Regular cardiac myocyte (primary cell): ENCODE measurements around the gene MTMR4. TPM values are rescaled to one million over a fixed set of nuclear protein-coding genes. Genes with fewer than 3 reads are reported as not detected.

Source experiments
- total RNA-seq: library from RNA; depleted of rRNA; stranded (reverse); fragments of >200 nt; gene quantifications from 2 replicates; pipeline ENCODE4 v1.2.3, GENCODE V29; 2014

Gene MTMR4
- total RNA-seq = 46.6 and 65.4 TPM in 2 replicates

DNA sequence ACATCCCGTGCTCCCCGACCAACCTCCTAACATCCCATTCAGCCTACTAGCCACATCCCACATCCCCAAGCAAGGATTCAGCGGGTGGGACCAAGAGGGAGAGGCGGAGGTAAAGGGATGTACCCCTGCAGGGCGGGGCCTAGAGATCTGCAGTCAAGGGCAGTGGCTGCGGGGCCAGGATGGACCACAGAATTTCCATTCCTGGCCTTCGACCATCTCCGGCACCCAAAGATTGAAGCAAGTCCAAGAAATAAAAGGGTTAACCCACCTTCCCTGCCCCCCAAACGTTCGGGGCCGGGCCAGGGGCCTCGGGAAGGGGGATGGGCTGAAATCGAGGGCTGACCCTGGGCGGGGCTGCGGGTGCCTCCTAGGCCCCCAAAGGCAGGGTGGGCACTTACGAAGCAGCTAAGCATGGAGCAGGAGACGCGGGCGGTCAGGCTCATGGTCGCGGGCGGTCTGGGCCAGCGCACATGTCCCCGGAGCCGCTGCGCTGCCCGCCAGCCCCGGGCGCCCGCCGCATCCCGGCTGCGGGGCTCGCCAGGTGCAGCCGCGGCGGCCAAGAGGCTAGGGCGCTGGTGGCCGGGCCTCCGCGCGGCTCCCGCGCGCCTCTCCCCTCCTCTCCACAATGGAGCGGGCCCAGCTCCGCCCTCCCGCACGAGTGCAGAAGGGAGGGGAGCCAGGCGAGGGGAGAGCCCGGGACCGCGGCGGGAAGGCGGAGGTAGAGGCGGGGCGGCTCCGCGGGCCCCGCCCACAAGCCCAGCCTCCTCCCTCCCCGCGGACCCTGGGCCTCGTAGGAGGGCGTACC, at the start of gene MTMR4:
TSS of gene MTMR4 (minus strand) at position 674 of the 805 bp plus-strand sequence. CDS start at position 443, 231 bp downstream.

DNA sequence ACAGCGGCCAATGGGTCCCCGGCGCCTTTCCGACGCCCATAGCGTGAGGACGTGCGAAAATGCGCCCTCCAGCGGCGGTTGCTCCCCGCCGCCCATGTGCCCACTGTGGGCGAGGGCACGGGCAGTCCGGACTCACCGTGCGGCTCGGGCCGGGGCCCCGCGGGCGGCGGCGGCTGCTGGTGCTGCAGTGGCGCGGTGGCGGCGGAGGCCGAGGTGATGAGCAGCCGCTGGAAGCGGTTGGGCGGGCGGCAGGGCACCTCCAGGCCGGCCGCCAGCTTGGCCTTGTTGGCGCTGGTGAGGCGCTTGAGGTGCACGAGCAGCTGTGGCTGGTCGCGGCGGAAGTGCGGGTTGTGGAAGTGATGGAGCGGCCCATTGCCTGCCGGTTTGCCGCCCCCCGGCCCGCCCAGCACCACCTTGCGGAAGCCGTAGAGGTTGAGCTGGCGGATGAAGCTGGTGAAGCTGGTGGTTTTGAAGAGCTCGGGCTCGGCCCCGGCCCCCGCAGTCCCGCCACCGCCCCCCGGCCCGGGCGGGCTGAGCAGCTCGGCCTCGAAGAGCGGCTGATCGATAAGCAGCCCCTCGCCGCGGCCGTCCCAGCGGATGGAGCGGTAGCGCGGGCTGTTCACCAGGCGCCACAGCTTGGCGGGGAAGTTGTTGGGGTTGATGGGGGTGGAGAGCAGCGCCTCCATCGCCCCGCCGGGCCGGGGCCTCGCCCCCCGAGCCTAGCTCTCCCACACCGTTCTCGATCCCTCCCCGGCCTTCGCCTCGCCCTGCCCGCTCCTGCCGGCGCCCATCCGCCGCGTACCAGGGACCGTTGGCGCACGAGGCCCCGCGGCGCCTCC, 26.6 kb downstream of the MTMR4 start, which contains the start of gene HSF5:
TSS of gene HSF5 (minus strand) at position 820 of the 839 bp plus-strand sequence. CDS start at position 686, 134 bp downstream.

Other genes with a start within 250 kb of the MTMR4 start
- gene MPO, start 233.7 kb downstream of the MTMR4 start, total RNA-seq = 0.58 and 0.85 TPM in 2 replicates
- gene TSPOAP1, start 185.8 kb downstream of the MTMR4 start, total RNA-seq = under 0.01 TPM in 1 of 2 replicates, not detected in the other
- 32.1 and 45.1 TPM in 2 replicates for gene SUPT4H1, start 162.4 kb downstream of the MTMR4 start, total RNA-seq
- gene RNF43, start 97.1 kb downstream of the MTMR4 start, total RNA-seq = under 0.01 and 0.28 TPM in 2 replicates
- under 0.01 TPM in 1 of 2 replicates, not detected in the other for gene HSF5, start 26.2 kb downstream of the MTMR4 start, total RNA-seq
- gene TEX14, start 177.4 kb upstream of the MTMR4 start, total RNA-seq = under 0.01 TPM in 2 replicates
- gene RAD51C, start 178.0 kb upstream of the MTMR4 start, total RNA-seq = 36.4 and 42.4 TPM in 2 replicates
- under 0.01 and 0.28 TPM in 2 replicates for gene PPM1E, start 241.2 kb upstream of the MTMR4 start, total RNA-seq